Transverse colon (tissue), 4 donors: Measurements from ENCODE around the gene GPATCH1. TPM values are rescaled to one million over a fixed set of nuclear protein-coding genes. Genes with fewer than 3 reads are reported as not detected.

Experiments
- DNase-seq: peaks from one replicate; pipeline ENCODE4 v3.0.0-alpha.2; 2019
- H3K27ac ChIP-seq, 4 donors: fragments of 200-600 bp; sonication (generic); 2 replicates each; pipeline ENCODE4 v1.5.1; 2016 to 2018; ENCODE audit warnings: inconsistent platforms in 4 of 4
- H3K27me3 ChIP-seq: fragments of 200-600 bp; sonication (generic); 2 replicates; pipeline ENCODE4 v1.5.1; 2017; ENCODE audit warnings: inconsistent platforms
- H3K36me3 ChIP-seq, 4 donors: fragments of 200-600 bp; sonication (generic); 2 replicates each; pipeline ENCODE4 v1.5.1; 2017 to 2019; ENCODE audit warnings: inconsistent platforms in 4 of 4
- H3K4me1 ChIP-seq, 4 donors: fragments of 200-600 bp; sonication (generic); 2 replicates each; pipeline ENCODE4 v1.5.1; 2017 to 2020; ENCODE audit warnings: inconsistent platforms in 4 of 4
- H3K4me3 ChIP-seq, 4 donors: fragments of 200-600 bp; sonication (generic); 1 replicate in 1 of 4; 2 replicates in 3 of 4; pipeline versions ENCODE4 v1.5.1 to v1.6.1; 2017 to 2019; ENCODE audit warnings: inconsistent platforms in 4 of 4
- H3K9me3 ChIP-seq, 2 donors: fragments of 200-600 bp; sonication (generic); 2 replicates each; pipeline ENCODE4 v1.5.1; 2017 to 2019; ENCODE audit warnings: inconsistent platforms in 2 of 2
- EP300 ChIP-seq: sonication (generic); formaldehyde crosslinking; IDR thresholded peaks from one replicate; pipeline ENCODE4 v1.6.1; 2017; ENCODE audit warnings: antibody characterized with exemption, low read depth
- POLR2A ChIP-seq: fragments of 450-650 bp; IDR thresholded peaks from one replicate; pipeline ENCODE4 v1.6.1; 2016; ENCODE audit warnings: antibody characterized with exemption, mild to moderate bottlenecking, moderate library complexity
- POLR2AphosphoS5 ChIP-seq, 3 donors: sonication (generic); formaldehyde crosslinking; IDR thresholded peaks; one replicate each; pipeline ENCODE4 v1.6.1; 2016; ENCODE audit warnings: antibody characterized with exemption in 3 of 3
- WGBS, 2 donors: methylation state at CpG; one replicate each; pipeline ENCODE4 v1.1.5; 2018; ENCODE audit warnings: low coverage in 1 of 2; 5-methylcytosine and 5-hydroxymethylcytosine counted together
- in situ Hi-C, 4 donors: fragments of 200-750 bp; cut with MboI; loops; one replicate each; pipeline versions ENCODE4 v1.15.0 to v1.15.1; 2017; ENCODE audit warnings: low sequenced_read_pairs in 3 of 4, low pct_ligation_motif_present in 1 of 4, low pct_unique_long_range_greater_than_20kb in 1 of 4
- intact Hi-C: fragments of 100-400 bp; cut with DNase I; formaldehyde crosslinking; loops from one replicate; pipeline ENCODE4 v1.15.1; 2023; ENCODE audit warnings: low total_unique reads
- total RNA-seq, 4 donors: library from RNA; depleted of rRNA; stranded (reverse); fragments of >200 nt; gene quantifications; one replicate each; pipeline ENCODE4 v1.1.0, GENCODE V29; 2016
- TF ChIP-seq, protein P1 (sequence below), 5 experiments: fragments of 200-600 bp in 3 of 5; fragments of 450-650 bp in 2 of 5; sonication (generic) in 3 of 5; IDR thresholded peaks; 1 replicate in 2 of 5; 2 replicates in 3 of 5; pipeline ENCODE4 v1.5.1; 2016 to 2017; ENCODE audit warnings: antibody characterized with exemption in 5 of 5, inconsistent platforms in 3 of 5, mild to moderate bottlenecking in 2 of 5, moderate library complexity in 1 of 5

GPATCH1 gene
- total RNA-seq, 4 donors from 2014 or later, result 9.1 to 16.8 (median 14.8) TPM

DNA sequence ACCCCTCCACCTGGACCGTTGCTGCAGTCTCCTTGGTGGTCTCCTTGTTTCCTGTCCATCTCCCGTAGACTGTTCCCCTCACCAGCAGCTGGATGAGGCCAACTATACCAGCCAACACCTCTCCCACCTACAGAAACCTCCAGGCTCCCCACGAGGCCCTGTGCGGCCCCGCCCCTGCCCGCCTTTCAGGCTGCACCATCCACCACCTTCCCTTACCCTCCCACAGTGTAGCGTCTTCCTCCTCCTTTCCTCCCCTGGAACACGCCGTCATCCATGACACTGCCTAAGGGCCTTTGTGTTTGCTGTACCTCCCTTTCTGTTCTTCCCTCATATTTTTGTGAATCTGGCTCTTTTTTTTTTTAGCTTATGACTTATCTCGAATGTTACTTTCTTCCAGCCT lies 27.2 kb downstream of the GPATCH1 start:
- Histone ChIP-seq H3K4me1 (no peaks in the 10 kb centered on the region), H3K9me3 (no peaks in the 10 kb centered on the region), H3K4me3 (no peak overlapping the region), H3K27ac (no peak overlapping the region), H3K36me3 (peaks cover 0 to 64% (median 20%) of the 10 kb centered on the region in 4 donors), H3K27me3 (no peaks in the 10 kb centered on the region)
- DNase-seq, result no peak
- TF ChIP-seq EP300 (no peak), POLR2AphosphoS5 (IDR thresholded peaks at IDR 0.05) (no peak), POLR2A (no peak)
- TF ChIP-seq, protein P1, sequence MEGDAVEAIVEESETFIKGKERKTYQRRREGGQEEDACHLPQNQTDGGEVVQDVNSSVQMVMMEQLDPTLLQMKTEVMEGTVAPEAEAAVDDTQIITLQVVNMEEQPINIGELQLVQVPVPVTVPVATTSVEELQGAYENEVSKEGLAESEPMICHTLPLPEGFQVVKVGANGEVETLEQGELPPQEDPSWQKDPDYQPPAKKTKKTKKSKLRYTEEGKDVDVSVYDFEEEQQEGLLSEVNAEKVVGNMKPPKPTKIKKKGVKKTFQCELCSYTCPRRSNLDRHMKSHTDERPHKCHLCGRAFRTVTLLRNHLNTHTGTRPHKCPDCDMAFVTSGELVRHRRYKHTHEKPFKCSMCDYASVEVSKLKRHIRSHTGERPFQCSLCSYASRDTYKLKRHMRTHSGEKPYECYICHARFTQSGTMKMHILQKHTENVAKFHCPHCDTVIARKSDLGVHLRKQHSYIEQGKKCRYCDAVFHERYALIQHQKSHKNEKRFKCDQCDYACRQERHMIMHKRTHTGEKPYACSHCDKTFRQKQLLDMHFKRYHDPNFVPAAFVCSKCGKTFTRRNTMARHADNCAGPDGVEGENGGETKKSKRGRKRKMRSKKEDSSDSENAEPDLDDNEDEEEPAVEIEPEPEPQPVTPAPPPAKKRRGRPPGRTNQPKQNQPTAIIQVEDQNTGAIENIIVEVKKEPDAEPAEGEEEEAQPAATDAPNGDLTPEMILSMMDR (IDR thresholded peaks at IDR 0.05), result no peak
- WGBS, 2 donors, result 91 to 95% methylated on average over 4 to 10 of the region's 10 CpGs
- in situ Hi-C loops, result loop anchor here in 2 of 4 donors (25.0 kb wide), 1 partner anchor 121 kb away; no protein-coding TSS in a partner anchor
- intact Hi-C loops, result no loop called here

DNA sequence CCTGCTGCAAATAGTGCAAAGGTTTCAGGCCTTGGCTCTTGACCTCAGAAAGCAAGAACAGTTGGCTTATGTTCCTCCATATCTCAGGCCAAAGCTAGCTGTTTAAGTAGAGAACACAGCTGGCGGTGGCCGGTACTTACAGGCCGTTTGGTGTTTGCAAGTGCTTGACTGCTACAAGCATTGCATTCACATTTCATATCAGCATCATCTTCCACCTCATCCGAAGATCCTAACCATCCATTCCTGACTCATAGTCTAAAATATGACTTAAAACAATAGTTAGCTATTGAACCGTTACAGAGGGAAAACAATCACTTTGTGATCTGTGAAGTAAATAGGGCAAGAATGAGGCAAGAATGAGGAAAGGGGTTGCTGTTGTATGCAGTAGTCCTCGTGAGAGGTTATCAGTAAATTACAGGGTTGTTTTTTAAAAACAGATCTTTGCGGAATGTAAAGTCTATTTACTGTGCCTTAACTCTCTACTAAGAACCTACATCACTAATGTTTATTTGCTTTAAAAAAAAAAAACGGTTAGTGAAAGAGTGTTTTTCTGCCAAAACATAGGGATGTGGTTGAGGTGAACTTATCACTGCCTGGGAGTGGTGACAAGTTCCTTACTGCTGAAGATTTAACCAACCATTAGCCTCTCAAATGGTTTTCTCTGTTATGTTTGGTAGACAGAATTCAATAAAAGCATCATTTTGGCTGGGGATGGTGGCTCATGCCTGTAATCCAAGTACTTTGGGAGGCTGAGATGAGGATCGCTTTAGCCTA lies 29.3 kb downstream of the GPATCH1 start:
- no peaks in the 10 kb centered on the region for H3K9me3 ChIP-seq
- TF ChIP-seq EP300 (no peak), POLR2A (no peak), POLR2AphosphoS5 (IDR thresholded peaks at IDR 0.05) (no peak)
- TF ChIP-seq, protein P1 (IDR thresholded peaks at IDR 0.05), result no peak
- in situ Hi-C loops, result loop anchor here in 2 of 4 donors (25.0 kb wide), 1 partner anchor 123 kb away; no protein-coding TSS in a partner anchor
- peaks cover 0 to 72% (median 25%) of the 10 kb centered on the region in 4 donors for H3K36me3 ChIP-seq
- intact Hi-C loops, result no loop called here
- H3K4me1 ChIP-seq, result no peaks in the 10 kb centered on the region
- no peak for DNase-seq
- H3K4me3 ChIP-seq, result no peak overlapping the region
- H3K27ac ChIP-seq, result no peak overlapping the region
- H3K27me3 ChIP-seq, result no peaks in the 10 kb centered on the region
- 83 to 86% methylated on average over 6 to 9 of the region's 9 CpGs for WGBS, 2 donors

DNA sequence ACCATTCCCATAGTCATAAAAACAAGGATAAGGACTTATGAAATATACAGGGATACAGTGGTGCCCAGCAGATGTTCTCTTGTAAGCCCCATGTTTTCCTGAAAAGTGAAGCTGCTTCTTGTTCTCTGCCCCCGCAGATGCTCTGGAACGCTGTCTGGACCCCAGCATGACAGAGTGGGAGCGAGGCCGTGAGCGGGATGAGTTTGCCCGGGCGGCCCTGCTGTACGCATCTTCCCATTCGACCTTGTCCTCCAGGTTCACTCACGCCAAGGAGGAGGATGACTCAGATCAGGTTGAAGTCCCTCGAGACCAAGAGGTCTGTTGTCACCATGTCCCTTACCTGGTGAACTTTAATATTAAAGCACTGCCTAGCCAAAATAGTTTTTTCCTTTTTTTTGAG lies 30.6 kb downstream of the GPATCH1 start:
- no peak for DNase-seq
- intact Hi-C loops, result no loop called here
- Histone ChIP-seq H3K4me1 (no peaks in the 10 kb centered on the region), H3K27me3 (no peaks in the 10 kb centered on the region), H3K36me3 (peaks cover 0 to 79% (median 29%) of the 10 kb centered on the region in 4 donors), H3K9me3 (no peaks in the 10 kb centered on the region), H3K27ac (no peak overlapping the region), H3K4me3 (no peak overlapping the region)
- in situ Hi-C loops, result loop anchor here in 2 of 4 donors (25.0 kb wide), 1 partner anchor 124 kb away; no protein-coding TSS in a partner anchor
- WGBS, 2 donors, result 87% methylated on average over 11 of the region's 11 CpGs; no CpG with 5 or more reads in 1 of the 2 donors
- no peak for TF ChIP-seq POLR2AphosphoS5 (IDR thresholded peaks at IDR 0.05)
- TF ChIP-seq POLR2A, result no peak
- no peak for TF ChIP-seq EP300
- TF ChIP-seq, protein P1 (IDR thresholded peaks at IDR 0.05), result no peak

DNA sequence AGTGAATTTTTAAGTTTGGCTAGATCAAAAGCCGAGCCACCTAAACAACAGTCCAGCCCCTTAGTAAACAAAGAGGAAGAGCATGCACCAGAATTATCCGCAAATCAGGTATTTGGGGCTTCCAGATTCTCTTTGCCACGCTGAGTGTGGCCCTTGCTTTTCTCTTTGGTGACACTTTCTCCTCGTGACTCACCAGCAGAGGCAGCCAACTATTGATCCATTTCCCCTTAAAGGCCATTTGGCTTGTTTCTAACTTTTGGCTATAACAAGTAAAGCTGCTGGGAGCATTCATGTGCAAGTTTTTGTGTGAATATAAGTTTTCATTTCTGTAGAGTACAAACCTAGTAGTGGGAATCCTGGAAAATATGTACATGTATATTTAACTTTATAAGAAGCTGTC lies 33.3 kb downstream of the GPATCH1 start:
- peaks cover 0 to 73% (median 33%) of the 10 kb centered on the region in 4 donors for H3K36me3 ChIP-seq
- no peaks in the 10 kb centered on the region for H3K9me3 ChIP-seq
- H3K4me3 ChIP-seq, result no peak overlapping the region
- H3K27me3 ChIP-seq, result no peaks in the 10 kb centered on the region
- intact Hi-C loops (no loop called here), in situ Hi-C loops (loop anchor here in 2 of 4 donors (25.0 kb wide), 1 partner anchor 127 kb away; no protein-coding TSS in a partner anchor)
- H3K27ac ChIP-seq, result no peak overlapping the region
- 78 to 91% methylated on average over 3 to 4 of the region's 4 CpGs for WGBS, 2 donors
- no peak for DNase-seq
- TF ChIP-seq, protein P1 (IDR thresholded peaks at IDR 0.05), result no peak
- TF ChIP-seq POLR2A, result no peak
- TF ChIP-seq EP300, result no peak
- TF ChIP-seq POLR2AphosphoS5 (IDR thresholded peaks at IDR 0.05), result no peak
- H3K4me1 ChIP-seq, result no peaks in the 10 kb centered on the region
